ENCODE measurements around the gene GRIN1.
A peak's percentile ranks its signal among the peaks of the same experiment; 100 is the strongest.

The GRIN1 gene

GRCh38 chr9:137149363-137149762 lies 10.4 kb downstream of the GRIN1 start:
- DNase-seq: no peak

- no peak for DNase-seq
These were observed 11.1 kb downstream of the GRIN1 start for GRCh38 chr9:137149942-137150616.

- no peak for DNase-seq
These were observed 11.9 kb downstream of the GRIN1 start for GRCh38 chr9:137150617-137151457.

- DNase-seq: no peak
These were observed 14.0 kb downstream of the GRIN1 start for GRCh38 chr9:137152844-137153405.

GRCh38 chr9:137156567-137157375 lies 17.8 kb downstream of the GRIN1 start:
- peak; percentile 60 for DNase-seq

GRCh38 chr9:137157618-137158415 lies 18.9 kb downstream of the GRIN1 start:
- DNase-seq: no peak

GRCh38 chr9:137158625-137159024 lies 19.7 kb downstream of the GRIN1 start:
- no peak for DNase-seq

GRCh38 chr9:137159105-137160053 lies 20.4 kb downstream of the GRIN1 start:
- no peak for DNase-seq

GRCh38 chr9:137160054-137160425 lies 21.1 kb downstream of the GRIN1 start:
- DNase-seq: no peak

- no peak for DNase-seq
These were observed 22.0 kb downstream of the GRIN1 start for GRCh38 chr9:137160716-137161557.

- no peak for DNase-seq
These were observed 22.9 kb downstream of the GRIN1 start for GRCh38 chr9:137161558-137162486.

GRCh38 chr9:137162505-137163364 lies 23.8 kb downstream of the GRIN1 start:
- DNase-seq: peak; percentile 40

GRCh38 chr9:137163365-137163715 lies 24.4 kb downstream of the GRIN1 start:
- DNase-seq: no peak

- DNase-seq: no peak
These were observed 24.9 kb downstream of the GRIN1 start for GRCh38 chr9:137163805-137164204.

- DNase-seq: no peak
These were observed 25.7 kb downstream of the GRIN1 start for GRCh38 chr9:137164370-137165249.

- no peak for DNase-seq
These were observed 26.4 kb downstream of the GRIN1 start for GRCh38 chr9:137165250-137165836.
